H1 (cell line): Measurements from ENCODE around the gene UGT1A6. TPM values are rescaled to one million over a fixed set of nuclear protein-coding genes. Genes with fewer than 3 reads are reported as not detected.

Experiments used
- CTCF ChIA-PET: fragments of 300-600 bp; sonication (Branson Sonifier 250); formaldehyde crosslinking; loops from one replicate; lab custom pipeline; 2021; ENCODE audit not compliant: partially characterized antibody; lab: Charles Lee
- POLR2A ChIA-PET: fragments of 300-600 bp; sonication (Branson Sonifier 250); formaldehyde crosslinking; loops from one replicate; lab custom pipeline; 2021; ENCODE audit warnings: inconsistent platforms; ENCODE audit not compliant: partially characterized antibody; lab: Charles Lee
- DNase-seq, 2 experiments: peaks; one replicate each; pipeline versions ENCODE4 v3.0.0 to v3.0.0-alpha.2; 2010 to 2022; ENCODE audit warnings: low spot score in 2 of 2, low read depth in 1 of 2, mixed read lengths in 1 of 2
- FAIRE-seq: peaks from 2 replicates; lab custom pipeline; 2011; peaks lifted over from hg19 to GRCh38; lab: Jason Lieb, UNC
- H2AFZ ChIP-seq: 2 replicates; pipeline ENCODE4 v1.8.1; 2012; ENCODE audit warnings: low read length, inconsistent platforms
- H2AK5ac ChIP-seq: 2 replicates; pipeline ENCODE4 v1.6.1; 2013; ENCODE audit warnings: low read depth, low read length
- H2BK120ac ChIP-seq: replicated peaks from 2 replicates; pipeline ENCODE3; 2013; ENCODE audit warnings: low read depth, low read length, inconsistent platforms
- H2BK12ac ChIP-seq: 2 replicates; pipeline ENCODE4 v1.6.1; 2013; ENCODE audit warnings: low read depth, low read length
- H2BK15ac ChIP-seq: 2 replicates; pipeline ENCODE4 v1.6.1; 2013; ENCODE audit warnings: low read length
- H2BK20ac ChIP-seq: 2 replicates; pipeline ENCODE4 v1.6.1; 2013; ENCODE audit warnings: low read length
- H2BK5ac ChIP-seq: 2 replicates; pipeline ENCODE4 v1.6.1; 2013; ENCODE audit warnings: low read depth, low read length
- H3K14ac ChIP-seq: 2 replicates; pipeline ENCODE4 v1.6.1; 2013; ENCODE audit warnings: inconsistent platforms; ENCODE audit not compliant: insufficient read length
- H3K18ac ChIP-seq: 2 replicates; pipeline ENCODE4 v1.6.1; 2013; ENCODE audit warnings: low read length; ENCODE audit errors: extremely low read depth
- H3K23ac ChIP-seq: 2 replicates; pipeline ENCODE4 v1.6.1; 2013; ENCODE audit warnings: inconsistent platforms; ENCODE audit not compliant: insufficient read length
- H3K23me2 ChIP-seq: 2 replicates; pipeline ENCODE4 v1.6.1; 2013; ENCODE audit warnings: low read depth, low read length
- H3K27ac ChIP-seq: 2 replicates; pipeline ENCODE4 v1.6.1; 2011; ENCODE audit warnings: low read depth, low read length, inconsistent platforms
- H3K27me3 ChIP-seq, 4 experiments: replicated peaks in 1 of 4; 1 replicate in 1 of 4; 2 replicates in 3 of 4; pipeline versions ENCODE4 v1.6.1 to v1.8.1; 2011 to 2013; ENCODE audit warnings: low read length in 3 of 4, mild to moderate bottlenecking in 3 of 4, inconsistent platforms in 2 of 4, mixed read lengths in 2 of 4, moderate library complexity in 1 of 4; ENCODE audit not compliant: control insufficient read depth in 3 of 4, insufficient read depth in 3 of 4; ENCODE audit errors: extremely low read depth in 1 of 4
- H3K36me3 ChIP-seq, 4 experiments: 2 replicates each; pipeline versions ENCODE4 v1.6.1 to v1.8.1; 2011 to 2013; ENCODE audit warnings: mild to moderate bottlenecking in 4 of 4, low read length in 3 of 4, moderate library complexity in 2 of 4, control low read depth in 1 of 4, inconsistent platforms in 1 of 4; ENCODE audit not compliant: insufficient read depth in 4 of 4, control insufficient read depth in 2 of 4
- H3K4ac ChIP-seq: replicated peaks from 2 replicates; pipeline ENCODE3; 2013; ENCODE audit warnings: low read length, low read depth, mixed read lengths, inconsistent platforms; ENCODE audit not compliant: insufficient read length
- H3K4me1 ChIP-seq, 4 experiments: replicated peaks in 1 of 4; 1 replicate in 1 of 4; 2 replicates in 3 of 4; pipeline versions ENCODE4 v1.6.1 to v1.8.1; 2011 to 2013; ENCODE audit warnings: low read length in 3 of 4, inconsistent platforms in 2 of 4, mixed read lengths in 1 of 4; ENCODE audit not compliant: insufficient read depth in 4 of 4, control insufficient read depth in 3 of 4
- H3K4me2 ChIP-seq, 2 experiments: 2 replicates each; pipeline versions ENCODE4 v1.6.1 to v1.8.1; 2011 to 2013; ENCODE audit warnings: low read depth in 2 of 2, low read length in 2 of 2, control low read depth in 1 of 2, inconsistent platforms in 1 of 2, mild to moderate bottlenecking in 1 of 2; ENCODE audit not compliant: insufficient read depth in 1 of 2
- H3K4me3 ChIP-seq, 4 experiments: fragments of 200-600, 300-600 bp in 1 of 4; sonication (generic), shearing (Covaris generic), sonication (Bioruptor Twin) in 1 of 4; 2 replicates each; pipeline versions ENCODE4 v1.5.1 to v1.8.1; 2011 to 2016; ENCODE audit warnings: low read length in 4 of 4, low read depth in 3 of 4, control low read depth in 2 of 4, inconsistent platforms in 2 of 4, mild to moderate bottlenecking in 2 of 4, mixed read lengths in 1 of 4, moderate library complexity in 1 of 4; ENCODE audit not compliant: insufficient read depth in 2 of 4; ENCODE audit errors: extremely low read depth in 1 of 4
- H3K56ac ChIP-seq: replicated peaks from 2 replicates; pipeline ENCODE3; 2013; ENCODE audit warnings: low read depth, mild to moderate bottlenecking, mixed read lengths, low read length, inconsistent platforms; ENCODE audit not compliant: insufficient read length
- H3K79me1 ChIP-seq: 2 replicates; pipeline ENCODE4 v1.6.1; 2013; ENCODE audit warnings: low read depth, low read length, control low read depth
- H3K79me2 ChIP-seq, 2 experiments: 2 replicates each; pipeline versions ENCODE4 v1.6.1 to v1.8.1; 2012 to 2013; ENCODE audit warnings: low read length in 2 of 2, mild to moderate bottlenecking in 2 of 2, inconsistent platforms in 1 of 2; ENCODE audit not compliant: insufficient read depth in 2 of 2, control insufficient read depth in 1 of 2
- H3K9ac ChIP-seq, 4 experiments: replicated peaks in 1 of 4; 1 replicate in 1 of 4; 2 replicates in 3 of 4; pipeline versions ENCODE4 v1.6.1 to v1.8.1; 2011 to 2013; ENCODE audit warnings: low read depth in 3 of 4, low read length in 3 of 4, control low read depth in 2 of 4, mild to moderate bottlenecking in 2 of 4, moderate library complexity in 2 of 4, inconsistent platforms in 1 of 4; ENCODE audit errors: extremely low read depth in 1 of 4
- H3K9me3 ChIP-seq, 2 experiments: 2 replicates each; pipeline versions ENCODE4 v1.6.1 to v1.8.1; 2012 to 2013; ENCODE audit warnings: mild to moderate bottlenecking in 2 of 2, moderate library complexity in 2 of 2, control low read depth in 1 of 2, inconsistent platforms in 1 of 2, low read depth in 1 of 2, low read length in 1 of 2, mixed read lengths in 1 of 2; ENCODE audit not compliant: insufficient read depth in 2 of 2
- H4K20me1 ChIP-seq, 2 experiments: replicated peaks in 1 of 2; 2 replicates each; pipeline versions ENCODE3 to v1.8.1; 2011 to 2013; ENCODE audit warnings: inconsistent platforms in 2 of 2, low read length in 2 of 2, mild to moderate bottlenecking in 1 of 2; ENCODE audit not compliant: insufficient read depth in 2 of 2, control insufficient read depth in 1 of 2
- H4K5ac ChIP-seq: 2 replicates; pipeline ENCODE4 v1.6.1; 2013; ENCODE audit warnings: low read length, low read depth, mixed read lengths, inconsistent platforms; ENCODE audit not compliant: insufficient read length
- H4K8ac ChIP-seq: 2 replicates; pipeline ENCODE4 v1.8.0; 2013; ENCODE audit warnings: mild to moderate bottlenecking, moderate library complexity, low read length, inconsistent platforms; ENCODE audit not compliant: insufficient read depth; ENCODE audit errors: extremely low read depth
- H4K91ac ChIP-seq: replicated peaks from 2 replicates; pipeline ENCODE3; 2013; ENCODE audit warnings: low read length, mixed read lengths, inconsistent platforms; ENCODE audit not compliant: insufficient read length
- CBX8 ChIP-seq: fragments of 300-800, 300-1000 bp; sonication (generic); IDR thresholded peaks from 2 replicates; pipeline ENCODE4 v1.7.1; 2016; ENCODE audit warnings: low read depth, low read length, borderline replicate concordance
- CHD2 ChIP-seq: IDR thresholded peaks from 2 replicates; pipeline ENCODE4 v1.6.1; 2012; ENCODE audit warnings: low read length, improper control_type of control experiment
- EGR1 ChIP-seq: IDR thresholded peaks from 2 replicates; pipeline ENCODE4 v1.6.1; 2011; ENCODE audit warnings: low read depth, low read length, borderline replicate concordance
- KDM1A ChIP-seq: fragments of 200-600, 300-600 bp; sonication (generic); IDR thresholded peaks from 2 replicates; pipeline ENCODE4 v1.7.1; 2016; ENCODE audit warnings: mild to moderate bottlenecking, low read length, borderline replicate concordance
- KDM4A ChIP-seq: IDR thresholded peaks from one replicate; pipeline ENCODE4 v1.7.1; 2012; ENCODE audit warnings: low read depth, mild to moderate bottlenecking, moderate library complexity, low read length, inconsistent platforms; ENCODE audit not compliant: severe bottlenecking
- RBBP5 ChIP-seq: IDR thresholded peaks from 2 replicates; pipeline ENCODE4 v1.7.1; 2012; ENCODE audit warnings: low read depth, mild to moderate bottlenecking, inconsistent platforms, low read length, moderate library complexity, borderline replicate concordance
- RFX5 ChIP-seq: IDR thresholded peaks from 2 replicates; pipeline ENCODE4 v1.6.1; 2011; ENCODE audit warnings: low read depth, low read length, improper control_type of control experiment, borderline replicate concordance
- SUZ12 ChIP-seq: fragments of 200-600 bp; sonication (generic); IDR thresholded peaks from 2 replicates; pipeline ENCODE4 v1.6.1; 2012; ENCODE audit warnings: mild to moderate bottlenecking, inconsistent platforms, low read length, moderate library complexity, mixed read lengths
- TEAD4 ChIP-seq: IDR thresholded peaks from 2 replicates; pipeline ENCODE4 v1.6.1; 2012; ENCODE audit warnings: low read depth, low read length, inconsistent platforms, mixed read lengths
- WGBS, 2 experiments: shearing (Covaris generic) in 1 of 2; methylation state at CpG; one replicate each; pipeline versions ENCODE4 v1.1.6 to v1.1.7; 2013 to 2015; ENCODE audit warnings: low lambda C conversion rate in 2 of 2, mixed read lengths in 2 of 2, inconsistent platforms in 1 of 2, low coverage in 1 of 2, missing lambda C conversion rate in 1 of 2; ENCODE audit not compliant: insufficient replicate concordance in 2 of 2, insufficient coverage in 1 of 2, insufficient read length in 1 of 2; ENCODE audit errors: extremely low coverage in 1 of 2, missing lambda C conversion rate in 1 of 2; 5-methylcytosine and 5-hydroxymethylcytosine counted together
- polyA plus RNA-seq, 7 experiments: library from polyadenylated mRNA; depleted of rRNA in 3 of 7; stranded (reverse) in 5 of 7; unstranded in 2 of 7; fragments of >200 nt in 5 of 7; fragments of 200-250 nt in 2 of 7; gene quantifications; 1 replicate in 5 of 7; 2 replicates in 1 of 7; 4 replicates in 1 of 7; pipeline versions ENCODE4 v1.2.1 to v1.2.3, GENCODE V29; 2011 to 2013; ENCODE audit warnings: missing spikeins in 2 of 7, mixed read lengths in 2 of 7
- total RNA-seq: library from RNA; stranded (reverse); fragmentation: NEBNext Ultra II Directional; extraction: Animal tissue kit (Norgen Biotek cat#: 25700); gene quantifications from 2 replicates; pipeline ENCODE4 v1.2.1, GENCODE V29; 2021
- TF ChIP-seq, protein P1 (sequence below): IDR thresholded peaks from 2 replicates; pipeline ENCODE4 v1.6.1; 2012; ENCODE audit warnings: low read length, inconsistent platforms
- TF ChIP-seq, protein P2 (sequence below): IDR thresholded peaks from 2 replicates; pipeline ENCODE4 v1.6.1; 2011; ENCODE audit warnings: low read depth, mild to moderate bottlenecking, low read length; ENCODE audit not compliant: insufficient read depth
- TF ChIP-seq, protein P3 (sequence below): IDR thresholded peaks from 2 replicates; pipeline ENCODE4 v1.6.1; 2012; ENCODE audit warnings: inconsistent platforms

Gene UGT1A6
- total and polyA plus RNA-seq, 2 of the 8 experiments (the other 6 are each of a cell fraction or from before 2014, with no cell fraction given), result not detected

DNA sequence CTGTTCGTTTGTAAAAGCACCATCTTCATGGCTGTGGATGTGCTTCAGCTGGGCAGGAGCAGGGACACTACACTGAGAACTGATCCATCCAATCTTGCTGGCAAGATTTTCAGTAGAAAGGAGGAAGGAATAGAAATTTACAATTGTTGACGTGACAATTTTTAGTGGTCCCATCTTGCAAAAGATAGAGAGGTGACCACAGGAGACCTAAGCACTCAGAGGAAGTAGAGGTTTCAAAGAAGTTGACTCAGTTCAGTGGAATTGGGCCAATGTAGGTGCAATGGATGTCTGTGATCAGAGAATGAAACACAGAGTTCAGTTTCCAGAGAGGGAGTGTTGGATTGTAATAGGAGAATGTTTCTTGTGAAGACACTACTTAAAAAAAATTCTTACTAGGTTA is 21.4 kb downstream of the UGT1A6 start:
- H4K20me1 ChIP-seq, result no peaks in the 10 kb centered on the region
- peaks cover 0 to 6% of the 10 kb centered on the region in 2 experiments; a peak in 1 of 4 replicates for H3K9me3 ChIP-seq
- H4K5ac ChIP-seq, result no peak overlapping the region
- H3K18ac ChIP-seq, result no peak overlapping the region
- H3K27me3 ChIP-seq, result peaks cover 0 to 1% (median 0%) of the 10 kb centered on the region in 4 experiments; a peak in 1 of 7 replicates
- no peak overlapping the region for H3K4ac ChIP-seq
- H3K4me1 ChIP-seq, result no peaks in the 10 kb centered on the region
- H3K79me1 ChIP-seq, result no peaks in the 10 kb centered on the region
- ChIA-PET POLR2A (no interaction called here), CTCF (no interaction called here)
- no peak overlapping the region for H2BK15ac ChIP-seq
- DNase-seq (no peak), FAIRE-seq (no peak)
- no peak overlapping the region for H2AK5ac ChIP-seq
- no peak overlapping the region for H4K8ac ChIP-seq
- H3K23ac ChIP-seq, result no peak overlapping the region
- no peak overlapping the region for H2BK20ac ChIP-seq
- no peak overlapping the region for H3K4me3 ChIP-seq
- H4K91ac ChIP-seq, result no peak overlapping the region
- no peak overlapping the region for H2BK12ac ChIP-seq
- WGBS, 2 experiments, result 92% methylated on average over 1 of the region's 2 CpGs; no CpG with 5 or more reads in 1 of the 2 experiments
- no peak overlapping the region for H3K14ac ChIP-seq
- no peak overlapping the region for H2BK5ac ChIP-seq
- no peak overlapping the region for H3K9ac ChIP-seq
- H3K79me2 ChIP-seq, result no peaks in the 10 kb centered on the region
- H2BK120ac ChIP-seq, result no peak overlapping the region
- no peak overlapping the region for H3K27ac ChIP-seq
- H2AFZ ChIP-seq, result no peak overlapping the region
- no peaks in the 10 kb centered on the region for H3K36me3 ChIP-seq
- H3K56ac ChIP-seq, result no peak overlapping the region
- no peak overlapping the region for H3K4me2 ChIP-seq
- H3K23me2 ChIP-seq, result no peaks in the 10 kb centered on the region
- TF ChIP-seq EGR1 (no peak), KDM1A (no peak), RFX5 (no peak), CHD2 (no peak), TEAD4 (no peak), KDM4A (no peak), RBBP5 (no peak), SUZ12 (no peak), CBX8 (no peak)
- TF ChIP-seq, protein P1, sequence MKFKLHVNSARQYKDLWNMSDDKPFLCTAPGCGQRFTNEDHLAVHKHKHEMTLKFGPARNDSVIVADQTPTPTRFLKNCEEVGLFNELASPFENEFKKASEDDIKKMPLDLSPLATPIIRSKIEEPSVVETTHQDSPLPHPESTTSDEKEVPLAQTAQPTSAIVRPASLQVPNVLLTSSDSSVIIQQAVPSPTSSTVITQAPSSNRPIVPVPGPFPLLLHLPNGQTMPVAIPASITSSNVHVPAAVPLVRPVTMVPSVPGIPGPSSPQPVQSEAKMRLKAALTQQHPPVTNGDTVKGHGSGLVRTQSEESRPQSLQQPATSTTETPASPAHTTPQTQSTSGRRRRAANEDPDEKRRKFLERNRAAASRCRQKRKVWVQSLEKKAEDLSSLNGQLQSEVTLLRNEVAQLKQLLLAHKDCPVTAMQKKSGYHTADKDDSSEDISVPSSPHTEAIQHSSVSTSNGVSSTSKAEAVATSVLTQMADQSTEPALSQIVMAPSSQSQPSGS, result no peak
- TF ChIP-seq, protein P2, sequence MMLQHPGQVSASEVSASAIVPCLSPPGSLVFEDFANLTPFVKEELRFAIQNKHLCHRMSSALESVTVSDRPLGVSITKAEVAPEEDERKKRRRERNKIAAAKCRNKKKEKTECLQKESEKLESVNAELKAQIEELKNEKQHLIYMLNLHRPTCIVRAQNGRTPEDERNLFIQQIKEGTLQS, result no peak
- TF ChIP-seq, protein P3, sequence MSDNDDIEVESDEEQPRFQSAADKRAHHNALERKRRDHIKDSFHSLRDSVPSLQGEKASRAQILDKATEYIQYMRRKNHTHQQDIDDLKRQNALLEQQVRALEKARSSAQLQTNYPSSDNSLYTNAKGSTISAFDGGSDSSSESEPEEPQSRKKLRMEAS, result no peak
